ENCODE data around the gene UBE4A.

DNA sequence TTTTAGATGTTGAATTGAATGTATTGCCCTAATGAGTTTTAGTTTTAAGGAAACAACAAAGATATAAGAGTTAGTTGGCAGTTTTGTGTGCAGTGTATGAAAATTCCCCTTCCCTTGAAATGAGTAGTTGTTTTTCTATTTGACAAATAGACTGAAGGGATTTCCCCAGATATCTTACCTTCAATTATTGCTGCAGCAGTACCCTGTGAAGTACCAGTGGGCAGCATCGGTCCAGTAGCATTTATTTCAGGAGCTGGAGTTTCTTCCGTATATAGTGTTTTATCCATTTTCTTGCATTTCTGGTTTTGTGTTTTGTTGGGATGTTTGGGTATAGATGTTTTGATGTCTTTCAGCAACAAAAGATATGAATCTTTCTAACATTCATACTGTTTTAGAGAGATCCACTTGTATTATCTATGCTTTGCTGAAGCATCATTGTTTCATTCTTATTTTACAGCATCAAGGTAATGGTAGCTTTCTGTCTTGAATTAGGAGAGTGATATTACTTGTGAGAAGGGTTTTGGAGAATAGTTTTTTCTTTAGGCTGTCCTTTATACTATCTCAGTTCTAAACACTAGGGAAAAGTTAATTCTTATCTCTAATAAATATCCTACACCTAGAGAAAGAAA is 84.3 kb downstream of the UBE4A start:
- TF ChIP-seq, protein P1, sequence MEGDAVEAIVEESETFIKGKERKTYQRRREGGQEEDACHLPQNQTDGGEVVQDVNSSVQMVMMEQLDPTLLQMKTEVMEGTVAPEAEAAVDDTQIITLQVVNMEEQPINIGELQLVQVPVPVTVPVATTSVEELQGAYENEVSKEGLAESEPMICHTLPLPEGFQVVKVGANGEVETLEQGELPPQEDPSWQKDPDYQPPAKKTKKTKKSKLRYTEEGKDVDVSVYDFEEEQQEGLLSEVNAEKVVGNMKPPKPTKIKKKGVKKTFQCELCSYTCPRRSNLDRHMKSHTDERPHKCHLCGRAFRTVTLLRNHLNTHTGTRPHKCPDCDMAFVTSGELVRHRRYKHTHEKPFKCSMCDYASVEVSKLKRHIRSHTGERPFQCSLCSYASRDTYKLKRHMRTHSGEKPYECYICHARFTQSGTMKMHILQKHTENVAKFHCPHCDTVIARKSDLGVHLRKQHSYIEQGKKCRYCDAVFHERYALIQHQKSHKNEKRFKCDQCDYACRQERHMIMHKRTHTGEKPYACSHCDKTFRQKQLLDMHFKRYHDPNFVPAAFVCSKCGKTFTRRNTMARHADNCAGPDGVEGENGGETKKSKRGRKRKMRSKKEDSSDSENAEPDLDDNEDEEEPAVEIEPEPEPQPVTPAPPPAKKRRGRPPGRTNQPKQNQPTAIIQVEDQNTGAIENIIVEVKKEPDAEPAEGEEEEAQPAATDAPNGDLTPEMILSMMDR (IDR thresholded peaks at IDR 0.05; ENCODE audit: borderline replicate concordance, extremely low read depth, low read length, poor library complexity, severe bottlenecking), result no peak
- TF ChIP-seq EZH2 (IDR thresholded peaks at IDR 0.05; ENCODE audit: borderline replicate concordance, low read depth, low read length, severe bottlenecking), result no peak

All from DND-41 (cell line).